Activated T-cell treated with anti-CD3 and anti-CD28 coated beads for 1 hour (primary cell): ENCODE measurements around the gene EHMT1.

Experiments
- DNase-seq: peaks from one replicate; pipeline ENCODE4 v3.0.0-alpha.2; 2020; ENCODE audit warnings: low read depth

Gene EHMT1

GRCh38 chr9:137825324-137825989, 206.7 kb downstream of the EHMT1 start:
- DNase-seq, result no peak

GRCh38 chr9:137827908-137828526, 209.2 kb downstream of the EHMT1 start:
- DNase-seq, result no peak

GRCh38 chr9:137828527-137829259, 209.9 kb downstream of the EHMT1 start:
- no peak for DNase-seq

- DNase-seq, result no peak
These were observed 210.6 kb downstream of the EHMT1 start for GRCh38 chr9:137829260-137829996.

GRCh38 chr9:137832191-137832700, 213.4 kb downstream of the EHMT1 start:
- no peak for DNase-seq

- no peak for DNase-seq
These were observed 214.2 kb downstream of the EHMT1 start for GRCh38 chr9:137832830-137833590.

- DNase-seq, result no peak
These were observed 215.2 kb downstream of the EHMT1 start for GRCh38 chr9:137833721-137834613.

- DNase-seq, result no peak
These were observed 216.2 kb downstream of the EHMT1 start for GRCh38 chr9:137834846-137835546.

GRCh38 chr9:137836151-137836830, 217.5 kb downstream of the EHMT1 start:
- DNase-seq, result no peak

GRCh38 chr9:137836831-137837241, 218.0 kb downstream of the EHMT1 start:
- DNase-seq, result no peak

- no peak for DNase-seq
These were observed 218.8 kb downstream of the EHMT1 start for GRCh38 chr9:137837345-137838278.

- DNase-seq, result no peak
These were observed 219.8 kb downstream of the EHMT1 start for GRCh38 chr9:137838576-137838975.

- DNase-seq, result no peak
These were observed 224.6 kb downstream of the EHMT1 start for GRCh38 chr9:137843355-137843754.

GRCh38 chr9:137851516-137852267, 232.9 kb downstream of the EHMT1 start:
- DNase-seq, result no peak

GRCh38 chr9:137853392-137853995, 234.7 kb downstream of the EHMT1 start:
- DNase-seq, result no peak

GRCh38 chr9:137860361-137860760, 241.6 kb downstream of the EHMT1 start:
- DNase-seq, result no peak

- no peak for DNase-seq
These were observed 246.9 kb downstream of the EHMT1 start for GRCh38 chr9:137865581-137866145.
